ENCODE data around the gene STARD3.

DNA sequence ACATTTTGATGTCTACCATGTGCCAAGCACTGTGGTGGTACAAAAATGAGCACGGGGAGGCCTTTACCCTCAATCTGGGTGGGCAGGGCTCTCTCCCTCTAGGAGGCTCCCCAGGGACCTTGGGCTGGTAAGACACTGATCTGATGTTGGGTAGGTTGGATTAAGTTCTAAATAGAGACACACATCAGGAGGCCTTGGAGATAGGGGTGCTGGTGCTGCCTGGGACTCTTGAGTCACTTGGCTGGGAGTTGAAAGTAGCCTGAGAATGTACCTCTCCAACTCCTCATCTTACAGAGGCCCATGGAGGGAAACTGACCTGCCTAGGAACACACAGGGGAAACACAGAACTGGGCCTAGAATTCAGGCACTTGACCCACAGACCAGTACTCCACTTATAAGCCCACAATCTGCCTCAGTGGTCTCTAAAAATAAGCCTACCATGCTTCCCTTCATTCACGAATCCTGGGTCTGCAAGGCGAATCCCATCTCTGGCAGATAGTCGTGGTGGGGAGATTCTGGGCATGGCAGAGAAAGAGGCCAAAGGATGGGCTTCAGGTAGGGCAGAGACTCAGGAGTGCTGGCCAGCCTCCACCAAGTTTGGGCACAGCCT, 27.4 kb upstream of the STARD3 start:
- TF ChIP-seq IRF2 (CRISPR knock-in tag; IDR thresholded peaks at IDR 0.05) = no peak
- TF ChIP-seq, protein P1, sequence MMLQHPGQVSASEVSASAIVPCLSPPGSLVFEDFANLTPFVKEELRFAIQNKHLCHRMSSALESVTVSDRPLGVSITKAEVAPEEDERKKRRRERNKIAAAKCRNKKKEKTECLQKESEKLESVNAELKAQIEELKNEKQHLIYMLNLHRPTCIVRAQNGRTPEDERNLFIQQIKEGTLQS (CRISPR knock-in tag; IDR thresholded peaks at IDR 0.05) = no peak
- no peak for TF ChIP-seq ZC3H4 (CRISPR knock-in tag; IDR thresholded peaks at IDR 0.05; ENCODE audit: borderline replicate concordance)
- TF ChIP-seq, protein P2, sequence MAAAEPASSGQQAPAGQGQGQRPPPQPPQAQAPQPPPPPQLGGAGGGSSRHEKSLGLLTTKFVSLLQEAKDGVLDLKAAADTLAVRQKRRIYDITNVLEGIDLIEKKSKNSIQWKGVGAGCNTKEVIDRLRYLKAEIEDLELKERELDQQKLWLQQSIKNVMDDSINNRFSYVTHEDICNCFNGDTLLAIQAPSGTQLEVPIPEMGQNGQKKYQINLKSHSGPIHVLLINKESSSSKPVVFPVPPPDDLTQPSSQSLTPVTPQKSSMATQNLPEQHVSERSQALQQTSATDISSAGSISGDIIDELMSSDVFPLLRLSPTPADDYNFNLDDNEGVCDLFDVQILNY (CRISPR knock-in tag; conservative IDR thresholded peaks at IDR 0.05) = no peak
- TF ChIP-seq, protein P3, sequence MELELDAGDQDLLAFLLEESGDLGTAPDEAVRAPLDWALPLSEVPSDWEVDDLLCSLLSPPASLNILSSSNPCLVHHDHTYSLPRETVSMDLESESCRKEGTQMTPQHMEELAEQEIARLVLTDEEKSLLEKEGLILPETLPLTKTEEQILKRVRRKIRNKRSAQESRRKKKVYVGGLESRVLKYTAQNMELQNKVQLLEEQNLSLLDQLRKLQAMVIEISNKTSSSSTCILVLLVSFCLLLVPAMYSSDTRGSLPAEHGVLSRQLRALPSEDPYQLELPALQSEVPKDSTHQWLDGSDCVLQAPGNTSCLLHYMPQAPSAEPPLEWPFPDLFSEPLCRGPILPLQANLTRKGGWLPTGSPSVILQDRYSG (CRISPR knock-in tag; IDR thresholded peaks at IDR 0.05) = no peak
- no peak for TF ChIP-seq NR2C2 (CRISPR knock-in tag; IDR thresholded peaks at IDR 0.05; ENCODE audit: borderline replicate concordance)
- no peak for TF ChIP-seq POLR2A (IDR thresholded peaks at IDR 0.05; ENCODE audit: insufficient read depth in 1 of 2, low read depth in 2 of 2, low read length in 2 of 2)
- no peak for TF ChIP-seq ZFP36L1 (CRISPR knock-in tag; IDR thresholded peaks at IDR 0.05)
- TF ChIP-seq ZNF562 (CRISPR knock-in tag; IDR thresholded peaks at IDR 0.05; ENCODE audit: borderline replicate concordance) = no peak

Measured in HepG2 (cell line).